ENCODE data around the gene TFE3. TPM values are rescaled to one million over a fixed set of nuclear protein-coding genes. Genes with fewer than 3 reads are reported as not detected.

TFE3 gene, protein sequence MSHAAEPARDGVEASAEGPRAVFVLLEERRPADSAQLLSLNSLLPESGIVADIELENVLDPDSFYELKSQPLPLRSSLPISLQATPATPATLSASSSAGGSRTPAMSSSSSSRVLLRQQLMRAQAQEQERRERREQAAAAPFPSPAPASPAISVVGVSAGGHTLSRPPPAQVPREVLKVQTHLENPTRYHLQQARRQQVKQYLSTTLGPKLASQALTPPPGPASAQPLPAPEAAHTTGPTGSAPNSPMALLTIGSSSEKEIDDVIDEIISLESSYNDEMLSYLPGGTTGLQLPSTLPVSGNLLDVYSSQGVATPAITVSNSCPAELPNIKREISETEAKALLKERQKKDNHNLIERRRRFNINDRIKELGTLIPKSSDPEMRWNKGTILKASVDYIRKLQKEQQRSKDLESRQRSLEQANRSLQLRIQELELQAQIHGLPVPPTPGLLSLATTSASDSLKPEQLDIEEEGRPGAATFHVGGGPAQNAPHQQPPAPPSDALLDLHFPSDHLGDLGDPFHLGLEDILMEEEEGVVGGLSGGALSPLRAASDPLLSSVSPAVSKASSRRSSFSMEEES
- total RNA-seq (ENCODE audit: low replicate concordance), result 19.7 and 47.7 TPM in 2 replicates

GRCh38 chrX:49043220-49043986 is at the start of gene TFE3:
Gene TFE3 (minus strand): TSS chrX:49043357. CDS start chrX:49043226, 131 bp downstream.

DNA sequence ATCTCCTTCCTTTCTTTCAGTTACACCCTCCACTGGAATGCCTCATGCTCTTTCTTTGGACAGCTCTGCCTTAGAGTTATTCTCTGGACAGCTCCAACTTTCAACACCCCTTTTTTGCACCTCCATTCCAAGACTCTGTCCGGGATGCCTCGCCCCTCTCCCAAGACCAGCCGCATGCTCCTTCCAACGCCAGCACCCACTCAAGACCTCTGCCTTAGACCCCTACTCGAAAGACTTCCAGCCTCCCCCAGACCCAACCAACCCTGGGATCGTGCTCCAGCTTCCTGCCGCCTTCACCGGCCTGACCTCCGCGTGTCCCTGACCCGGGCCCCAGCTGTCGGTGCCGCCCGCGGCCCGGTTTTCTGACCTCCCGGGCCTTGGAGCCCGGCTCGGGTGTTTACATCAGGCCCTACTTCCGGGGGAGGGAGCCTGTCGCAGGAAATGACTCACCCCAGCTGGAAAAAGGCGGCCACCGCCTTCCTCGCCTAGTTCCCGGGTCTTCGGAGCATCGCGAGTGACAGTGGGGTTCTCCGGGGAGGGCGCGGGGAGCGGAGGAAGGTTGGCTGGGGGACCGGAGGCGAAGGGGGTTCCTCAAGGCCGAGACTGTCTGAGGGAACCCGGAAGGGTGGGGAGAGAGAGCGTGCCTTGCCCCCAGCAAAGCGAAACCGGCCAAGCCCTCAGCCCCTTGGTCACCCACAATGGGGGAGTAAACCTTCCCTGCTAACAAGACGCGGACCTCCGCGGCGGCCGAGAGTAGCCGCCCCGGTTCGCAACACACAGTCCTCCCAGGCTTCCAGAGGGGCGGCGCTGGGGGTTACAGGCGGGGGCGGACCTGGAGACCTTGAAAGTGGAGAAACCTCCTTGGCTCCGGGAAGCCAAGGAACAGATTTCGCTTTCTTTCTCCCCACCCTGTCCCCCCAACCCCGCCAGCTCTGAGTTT is 36.6 kb upstream of the TFE3 start, which contains the start of gene WDR45:
Gene WDR45, minus strand, starts transcription at position 399 of the 940 bp plus-strand sequence. CDS start 1,792 bp downstream, outside the sequence.

DNA sequence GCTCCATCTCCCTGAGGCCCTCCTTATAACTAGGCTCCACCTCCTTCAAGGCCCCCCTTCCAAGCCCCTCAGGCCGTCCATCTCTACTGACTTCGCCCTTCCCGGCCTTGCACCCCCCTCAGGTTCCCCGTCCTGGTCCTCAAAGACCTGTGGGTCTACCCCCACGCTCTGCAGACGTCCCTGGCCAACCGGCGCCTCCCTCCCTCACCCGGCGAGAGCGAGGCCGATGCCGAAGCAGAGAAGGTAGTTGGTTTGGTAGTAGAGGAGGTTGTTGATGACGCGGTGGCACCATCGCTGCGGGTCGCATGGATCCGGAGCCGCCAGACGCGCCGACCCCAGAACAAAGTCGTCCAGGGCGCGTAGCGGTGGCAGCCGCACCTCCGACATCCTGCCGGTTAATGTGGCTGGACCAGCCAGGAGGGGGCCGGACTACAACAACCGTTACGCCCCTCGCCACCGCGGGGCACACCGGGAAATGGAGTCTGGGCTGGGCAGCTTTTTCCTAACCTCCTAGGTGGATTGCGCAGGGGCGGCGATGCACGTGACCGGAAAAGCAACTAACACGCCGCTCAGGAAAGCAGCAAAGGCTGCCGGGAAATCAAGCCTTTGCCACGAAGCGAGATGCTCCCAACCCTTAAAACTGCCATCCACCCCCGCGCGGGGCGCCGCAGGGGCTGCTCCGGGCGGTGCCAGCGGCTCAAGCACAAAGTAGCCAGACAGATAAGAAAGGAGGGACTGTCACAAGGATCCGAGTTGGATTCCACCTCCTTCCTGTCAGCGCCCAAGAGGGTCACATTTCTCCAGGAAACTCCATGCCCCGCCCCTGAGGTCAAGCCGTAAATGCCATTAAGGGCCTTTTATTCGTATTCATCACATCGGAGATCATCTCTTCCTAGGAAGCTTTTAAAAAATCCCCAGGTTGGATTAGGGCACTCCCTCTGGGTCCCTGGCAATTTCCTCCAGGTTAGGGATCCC is 30.7 kb upstream of the TFE3 start, which contains the start of gene PRAF2:
Gene PRAF2, minus strand, starts transcription at position 402 of the 975 bp plus-strand sequence. Its CDS starts 15 bp downstream, at position 387.

GRCh38 chrX:49058794-49059193 is 15.6 kb upstream of the TFE3 start, which contains the start of gene CCDC120:
Gene CCDC120 (plus strand): TSS chrX:49058999. CDS start chrX:49062042, 3,043 bp downstream.

DNA sequence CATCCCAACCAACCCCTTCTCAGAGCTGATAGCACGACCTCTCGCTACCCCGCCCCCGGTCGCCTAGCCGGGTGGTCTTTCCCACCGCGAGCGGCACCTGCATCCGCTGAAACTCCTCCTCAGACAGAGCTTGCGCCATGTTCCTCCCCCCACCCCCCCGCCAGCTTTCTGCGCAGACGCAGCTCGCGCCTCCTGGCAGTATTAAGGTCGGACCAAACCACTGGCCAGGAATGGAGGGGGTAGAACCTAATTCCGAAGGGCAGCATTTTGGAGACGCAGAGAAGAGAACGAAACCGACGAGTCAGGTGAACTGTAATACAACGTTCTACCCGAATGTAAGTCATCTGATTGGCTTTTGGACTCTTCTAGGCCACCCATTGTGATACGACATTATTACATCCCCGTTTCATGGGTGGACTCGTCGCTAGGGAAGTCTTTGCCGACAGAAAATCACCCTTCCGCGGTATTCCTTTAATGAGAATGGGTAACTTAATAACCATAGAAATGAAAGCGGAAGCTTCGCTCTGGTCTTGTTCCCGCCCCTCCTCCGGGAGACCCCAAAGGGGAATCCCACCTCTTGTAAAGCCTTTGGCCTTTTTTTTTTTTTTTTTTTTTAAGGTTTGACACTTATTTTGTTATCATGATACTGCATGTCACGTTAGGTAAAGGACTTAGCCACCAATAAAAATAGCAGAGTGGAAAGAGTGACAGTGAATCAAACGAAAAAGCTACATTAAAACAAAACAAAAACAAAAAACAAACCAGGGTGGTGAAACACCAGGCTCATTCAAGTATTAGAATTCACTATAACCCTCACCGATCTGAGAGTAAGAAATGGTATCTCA is 40.8 kb downstream of the TFE3 start, which contains the start of gene GRIPAP1:
Gene GRIPAP1, minus strand, starts transcription at position 174 of the 845 bp plus-strand sequence. Its CDS starts 35 bp downstream, at position 139.

Other genes with a start within 250 kb of the TFE3 start
- gene HDAC6, start 241.3 kb downstream of the TFE3 start, total RNA-seq (ENCODE audit: low replicate concordance), result 21.8 and 25.6 TPM in 2 replicates
- gene ERAS, start 216.8 kb downstream of the TFE3 start, total RNA-seq (ENCODE audit: low replicate concordance), result not detected in 2 replicates
- gene PCSK1N, start 207.7 kb downstream of the TFE3 start, total RNA-seq (ENCODE audit: low replicate concordance), result 0.15 and 0.23 TPM in 2 replicates
- 9.0 and 34.8 TPM in 2 replicates for gene TIMM17B, start 145.6 kb downstream of the TFE3 start, total RNA-seq (ENCODE audit: low replicate concordance)
- 77.9 and 169 TPM in 2 replicates for gene PQBP1, start 145.4 kb downstream of the TFE3 start, total RNA-seq (ENCODE audit: low replicate concordance)
- 7.8 and 17.3 TPM in 2 replicates for gene SLC35A2, start 131.7 kb downstream of the TFE3 start, total RNA-seq (ENCODE audit: low replicate concordance)
- gene PIM2, start 124.3 kb downstream of the TFE3 start, total RNA-seq (ENCODE audit: low replicate concordance), result 2.3 and 3.0 TPM in 2 replicates
- 33.3 and 34.9 TPM in 2 replicates for gene OTUD5, start 85.8 kb downstream of the TFE3 start, total RNA-seq (ENCODE audit: low replicate concordance)
- 0.45 and 0.59 TPM in 2 replicates for gene KCND1, start 71.5 kb downstream of the TFE3 start, total RNA-seq (ENCODE audit: low replicate concordance)
- 27.9 and 28.1 TPM in 2 replicates for gene GRIPAP1, start 41.1 kb downstream of the TFE3 start, total RNA-seq (ENCODE audit: low replicate concordance)
- under 0.01 and 0.38 TPM in 2 replicates for gene CCDC120, start 15.6 kb upstream of the TFE3 start, total RNA-seq (ENCODE audit: low replicate concordance)
- 5.9 and 7.7 TPM in 2 replicates for gene PRAF2, start 30.6 kb upstream of the TFE3 start, total RNA-seq (ENCODE audit: low replicate concordance)
- 35.6 and 46.3 TPM in 2 replicates for gene WDR45, start 36.5 kb upstream of the TFE3 start, total RNA-seq (ENCODE audit: low replicate concordance)
- gene GPKOW, start 80.4 kb upstream of the TFE3 start, total RNA-seq (ENCODE audit: low replicate concordance), result 15.3 and 21.6 TPM in 2 replicates
- 0.82 and 1.7 TPM in 2 replicates for gene MAGIX, start 119.4 kb upstream of the TFE3 start, total RNA-seq (ENCODE audit: low replicate concordance)
- 15.9 and 17.5 TPM in 2 replicates for gene PLP2, start 128.5 kb upstream of the TFE3 start, total RNA-seq (ENCODE audit: low replicate concordance)
- gene PRICKLE3, start 143.0 kb upstream of the TFE3 start, total RNA-seq (ENCODE audit: low replicate concordance), result 3.0 and 4.1 TPM in 2 replicates
- 0.08 and 0.12 TPM in 2 replicates for gene SYP, start 156.8 kb upstream of the TFE3 start, total RNA-seq (ENCODE audit: low replicate concordance)
- not detected in 2 replicates for gene CACNA1F, start 190.0 kb upstream of the TFE3 start, total RNA-seq (ENCODE audit: low replicate concordance)
- gene CCDC22, start 192.1 kb upstream of the TFE3 start, total RNA-seq (ENCODE audit: low replicate concordance), result 6.2 and 7.6 TPM in 2 replicates
- gene FOXP3, start 221.4 kb upstream of the TFE3 start, total RNA-seq (ENCODE audit: low replicate concordance), result not detected in 2 replicates
- 4.4 and 16.7 TPM in 2 replicates for gene PPP1R3F, start 226.4 kb upstream of the TFE3 start, total RNA-seq (ENCODE audit: low replicate concordance)